Vagina (tissue), 2 donors: Measurements from ENCODE around the gene GSG1L2.

Experiments used
- CTCF ChIP-seq, 3 experiments: fragments of 450-650 bp in 2 of 3; fragments of 200-600 bp in 1 of 3; sonication (generic) in 1 of 3; IDR thresholded peaks; one replicate each; pipeline ENCODE4 v1.5.1; 2017 to 2019; ENCODE audit warnings: antibody characterized with exemption in 3 of 3, mild to moderate bottlenecking in 2 of 3, moderate library complexity in 2 of 3
- POLR2A ChIP-seq, 2 donors: fragments of 450-650 bp; IDR thresholded peaks; one replicate each; pipeline ENCODE4 v1.6.1; 2017; ENCODE audit warnings: antibody characterized with exemption in 2 of 2, mild to moderate bottlenecking in 2 of 2, moderate library complexity in 2 of 2

DNA sequence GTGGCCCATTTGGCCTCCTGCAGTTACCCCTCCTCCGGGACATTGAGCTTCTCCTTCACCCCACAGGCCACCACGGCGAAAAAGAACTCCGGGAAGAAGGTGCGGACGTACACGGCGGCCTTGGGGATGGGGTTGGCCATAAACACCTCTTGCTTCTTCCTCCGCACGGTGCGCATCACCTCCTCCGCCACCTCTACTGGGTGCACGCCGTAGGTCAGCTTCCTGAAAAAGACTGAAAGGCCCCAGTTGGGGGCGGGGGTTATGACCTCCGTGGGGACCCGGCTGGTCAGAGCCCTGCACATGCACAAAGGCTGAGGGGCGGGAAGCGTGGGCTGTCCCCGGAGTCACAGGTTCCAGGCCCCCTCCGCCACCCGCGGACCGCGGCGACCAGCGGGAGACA is 50.4 kb downstream of the GSG1L2 start:
- TF ChIP-seq CTCF (IDR thresholded peaks at IDR 0.05) (no peak), POLR2A (IDR thresholded peaks at IDR 0.05) (no peak)
